HG03342 (cell line): ENCODE measurements around the gene NDEL1.
"Not testable (repeated sequence)": the region's sequence is repeated elsewhere in the genome, so short reads cannot be mapped to it uniquely, and the experiment has no call there.

ENCODE experiments used
- ATAC-seq: cut with Tn5 transposase; IDR thresholded peaks from one replicate; pipeline ENCODE4 v1.9.1; 2021; ENCODE audit warnings: mild to moderate bottlenecking, moderate library complexity; ENCODE audit not compliant: unreplicated experiment

The NDEL1 gene

GRCh38 chr17:8435245-8436168 is at the start of gene NDEL1:
Gene NDEL1, plus strand, starts transcription at chr17:8435884. Its CDS starts 8,388 bp downstream, at chr17:8444272.
- ATAC-seq = peak; percentile 93

DNA sequence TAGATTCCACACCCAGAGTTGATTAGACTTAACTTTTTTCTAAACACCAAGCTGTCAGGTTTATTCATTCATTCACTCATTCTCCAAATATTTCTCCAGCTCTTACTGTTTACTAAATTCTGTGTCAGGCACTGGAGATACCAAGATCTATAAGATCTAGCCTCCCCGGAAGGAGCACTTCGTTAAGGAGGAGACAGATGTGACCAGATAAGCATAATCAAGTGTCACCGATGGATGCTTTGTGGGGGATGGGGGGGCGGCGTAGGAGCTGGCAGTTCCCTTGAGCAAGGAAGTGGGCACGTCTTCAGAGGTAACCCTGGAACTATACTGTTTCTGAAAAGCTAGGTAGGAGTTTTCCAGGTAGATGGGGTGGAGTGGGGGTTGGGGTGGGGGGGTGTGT is 48.8 kb upstream of the NDEL1 start:
- ATAC-seq = no peak

GRCh38 chr17:8387914-8388651 is 47.6 kb upstream of the NDEL1 start:
- no peak for ATAC-seq

GRCh38 chr17:8391711-8392110 is 44.0 kb upstream of the NDEL1 start:
- ATAC-seq = no peak

DNA sequence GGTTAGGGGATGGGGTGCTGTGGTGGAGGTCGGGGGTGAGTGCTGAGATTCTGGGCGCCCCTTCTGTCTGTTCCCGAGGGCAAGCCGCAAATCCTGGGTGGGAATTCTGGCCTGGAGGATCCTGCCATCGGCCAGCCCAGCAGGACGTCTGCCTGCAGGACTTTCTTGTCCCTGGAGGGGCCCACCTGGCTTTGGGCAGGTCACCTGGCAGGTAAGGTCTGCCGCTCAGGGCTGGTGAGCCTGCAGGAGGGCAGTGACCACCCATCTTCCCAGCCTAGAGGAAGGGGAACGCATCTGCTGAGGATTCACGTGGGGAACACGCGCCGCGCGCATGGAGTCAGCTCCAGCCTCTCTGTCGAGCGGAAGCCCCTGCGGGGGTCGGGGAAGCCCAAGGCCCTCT is 43.4 kb upstream of the NDEL1 start:
- no peak for ATAC-seq

DNA sequence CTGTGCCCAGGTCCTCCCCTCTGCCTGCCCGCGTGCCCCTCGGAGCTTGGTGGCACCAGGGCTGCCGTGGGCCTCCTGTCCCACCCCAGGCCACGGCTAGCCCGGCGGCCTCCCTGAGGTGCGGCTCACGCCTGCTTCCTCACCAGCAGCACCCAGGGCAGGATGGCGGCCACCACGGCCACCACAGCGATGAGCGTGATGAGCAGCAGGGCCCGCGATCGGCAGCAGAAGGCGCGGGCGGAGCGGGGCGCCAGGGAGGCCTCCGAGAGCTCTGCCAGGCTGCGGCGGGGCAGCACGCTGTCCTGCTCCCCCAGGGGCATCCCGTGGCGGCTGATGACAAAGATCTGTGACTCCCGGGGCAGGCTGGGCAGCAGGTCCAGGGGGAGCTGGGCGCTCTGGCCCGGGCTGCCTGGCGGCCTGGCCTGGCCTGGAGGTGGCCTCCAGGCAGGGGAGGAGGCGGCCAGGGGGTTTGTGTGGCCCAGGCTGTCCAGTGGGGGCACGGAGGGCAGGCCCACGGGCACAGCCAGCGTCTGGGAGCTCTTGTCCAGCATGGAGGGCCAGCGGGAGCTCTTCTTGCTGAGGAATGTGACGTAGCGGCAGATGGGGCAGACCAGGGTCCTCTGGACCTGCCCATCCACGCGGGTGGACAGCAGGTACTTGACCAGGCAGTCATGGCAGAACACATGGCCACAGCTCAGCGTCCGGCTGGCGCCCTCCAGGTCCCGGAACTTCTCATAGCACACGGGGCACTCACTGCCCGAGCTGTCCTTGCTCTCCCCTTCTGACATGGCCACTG is 42.8 kb upstream of the NDEL1 start:
- ATAC-seq = no peak

DNA sequence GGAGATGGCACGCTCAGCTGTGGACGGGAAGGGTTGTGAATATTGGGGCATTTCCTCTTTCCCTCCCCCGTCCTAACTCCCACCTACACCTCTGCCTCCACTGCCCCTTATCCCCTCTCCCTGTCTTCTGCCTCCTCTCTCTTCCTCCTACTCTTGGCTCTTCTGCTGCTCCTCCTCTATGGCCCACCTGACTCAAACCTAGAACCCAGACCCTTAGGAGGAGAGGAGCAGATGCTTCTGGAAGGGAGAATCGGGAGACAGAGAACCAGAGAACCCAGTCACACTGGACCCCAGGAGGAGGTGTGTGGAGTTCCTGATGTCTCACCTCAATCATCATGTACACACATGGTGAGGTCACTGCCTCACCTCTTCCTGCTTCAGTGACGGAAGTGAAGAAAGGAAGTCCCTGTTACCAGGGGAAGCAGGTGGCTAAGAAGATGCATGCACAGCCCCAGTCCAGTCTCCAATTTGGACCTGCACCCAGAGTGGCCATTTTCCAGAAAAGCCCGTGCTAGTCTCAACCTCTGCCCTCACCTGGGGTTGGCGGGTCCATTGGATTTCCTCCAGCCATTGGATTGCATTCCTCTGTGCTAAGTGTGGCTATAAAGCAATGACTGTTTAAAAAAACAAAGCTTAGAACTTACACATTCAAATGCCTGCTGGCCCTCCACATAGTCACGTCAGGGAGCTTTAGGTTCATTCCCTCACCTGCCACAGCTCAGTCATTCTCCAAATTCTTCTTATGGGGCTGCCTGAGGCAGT is 42.0 kb upstream of the NDEL1 start:
- ATAC-seq = no peak

DNA sequence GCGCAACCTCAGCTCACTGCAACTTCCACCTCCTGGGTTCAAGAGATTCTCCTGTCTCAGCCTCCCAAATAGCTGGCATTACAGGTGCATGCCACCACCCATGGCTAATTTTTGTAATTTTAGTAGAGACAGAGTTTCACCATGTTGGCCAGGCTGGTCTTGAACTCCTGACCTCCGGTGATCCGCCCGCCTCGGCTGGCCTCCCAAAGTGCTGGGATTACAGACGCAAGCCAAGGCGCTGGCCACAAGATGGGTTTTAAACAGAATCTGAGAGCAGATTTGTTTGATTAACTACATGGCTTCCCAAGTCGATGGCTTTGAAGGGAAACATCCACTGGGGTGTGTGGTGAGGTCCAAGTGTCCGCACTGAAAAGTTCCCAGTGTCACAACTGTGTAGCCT is 41.2 kb upstream of the NDEL1 start:
- ATAC-seq = not testable (repeated sequence)

GRCh38 chr17:8397636-8398035 is 38.0 kb upstream of the NDEL1 start, which contains the start of gene RNF222:
Gene RNF222, minus strand, starts transcription at chr17:8397827. Its CDS starts 4,366 bp downstream, at chr17:8393461.
- ATAC-seq = no peak

DNA sequence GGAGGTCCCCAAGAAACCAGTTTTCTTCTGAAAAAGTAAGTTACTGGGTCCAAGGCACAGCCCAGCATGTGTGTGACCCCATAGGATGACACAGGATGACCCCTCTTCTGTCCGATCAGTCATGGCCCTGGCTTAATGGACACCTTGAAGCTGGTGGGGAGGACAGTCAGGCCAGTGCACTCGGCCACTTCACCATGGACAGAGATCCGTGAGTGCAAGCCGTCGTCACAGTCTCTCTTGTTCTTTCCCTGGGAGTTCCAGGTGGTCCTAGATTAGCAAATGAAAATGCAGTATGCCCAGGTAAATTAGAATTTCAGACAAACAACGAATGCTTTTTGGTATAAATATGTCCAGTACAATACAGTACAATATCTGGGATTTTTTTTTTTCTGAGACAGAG is 36.7 kb upstream of the NDEL1 start:
- no peak for ATAC-seq

DNA sequence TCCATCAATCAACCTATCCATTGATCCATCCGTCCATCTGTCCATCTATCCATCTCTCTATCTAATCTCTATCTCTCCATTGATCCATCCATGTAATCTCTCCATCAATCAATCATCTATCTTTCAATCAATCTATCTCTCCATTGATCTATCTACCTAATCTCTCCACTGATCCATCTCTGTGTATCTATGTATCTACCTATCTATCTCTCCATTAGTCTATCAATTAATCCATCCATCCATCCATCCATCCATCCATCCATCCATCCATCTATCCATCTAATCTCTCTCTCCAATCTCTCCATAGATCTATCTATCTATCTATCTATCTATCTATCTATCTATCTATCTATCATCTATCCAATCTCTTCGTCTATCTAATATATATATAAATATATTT is 34.6 kb upstream of the NDEL1 start:
- ATAC-seq = no peak

DNA sequence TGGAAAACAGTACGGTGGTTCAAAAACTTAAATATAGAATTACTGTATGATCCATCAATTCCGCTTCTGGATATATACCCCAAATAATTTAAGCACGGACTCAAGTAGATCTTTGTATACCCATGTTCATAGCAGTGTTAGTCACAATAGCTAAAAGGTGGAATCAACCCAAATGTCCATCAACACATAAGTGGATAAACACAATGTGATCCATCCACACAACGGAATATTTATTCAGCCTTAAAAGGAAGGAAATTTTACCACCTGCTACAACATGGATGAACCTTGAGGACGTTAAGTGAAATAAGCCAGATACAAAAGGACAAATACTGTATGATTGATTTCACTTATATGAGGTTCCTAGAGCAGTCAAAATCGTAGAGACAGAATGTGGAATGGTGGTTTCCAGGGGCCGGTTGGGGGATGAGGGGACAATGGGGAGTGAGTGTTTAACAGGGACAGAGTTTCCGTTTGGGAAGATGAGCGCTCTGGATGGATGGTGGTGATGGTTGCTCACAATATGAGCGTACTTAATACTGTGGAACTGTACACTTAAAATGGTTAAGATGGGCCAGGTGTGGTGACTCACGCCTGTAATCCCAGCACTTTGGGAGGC is 32.7 kb upstream of the NDEL1 start:
- ATAC-seq = no peak

DNA sequence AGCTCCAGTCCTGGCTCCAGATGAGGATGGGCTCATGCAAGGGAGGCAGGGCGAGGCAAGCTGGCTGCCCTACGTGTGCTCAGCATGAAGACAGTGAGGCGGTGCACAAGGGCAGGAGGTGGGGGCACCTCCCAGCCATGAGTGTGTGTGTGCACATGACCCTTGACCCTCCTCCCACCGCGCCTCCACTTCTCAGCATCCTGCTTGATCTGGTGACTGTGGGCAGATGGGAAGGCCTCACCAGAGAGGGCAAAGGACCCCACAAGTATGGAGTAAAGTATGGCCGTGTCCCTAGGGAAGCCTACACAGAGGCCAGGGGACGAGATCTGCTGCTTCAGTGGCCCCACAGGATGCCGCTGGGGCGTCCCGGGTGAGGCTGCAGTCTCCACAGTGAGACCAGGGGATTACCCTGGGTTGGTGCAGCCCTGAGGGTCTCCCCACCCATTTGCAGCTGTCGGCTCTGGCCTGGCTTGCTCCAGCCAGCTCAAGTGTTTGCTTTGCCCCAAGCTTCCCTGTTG is 30.1 kb upstream of the NDEL1 start:
- no peak for ATAC-seq

- no peak for ATAC-seq
Observed at GRCh38 chr17:8406174-8406573, 29.5 kb upstream of the NDEL1 start.

- ATAC-seq = no peak
Observed at GRCh38 chr17:8408371-8408770, 27.3 kb upstream of the NDEL1 start.

GRCh38 chr17:8409966-8410882 is 25.5 kb upstream of the NDEL1 start:
- no peak for ATAC-seq

DNA sequence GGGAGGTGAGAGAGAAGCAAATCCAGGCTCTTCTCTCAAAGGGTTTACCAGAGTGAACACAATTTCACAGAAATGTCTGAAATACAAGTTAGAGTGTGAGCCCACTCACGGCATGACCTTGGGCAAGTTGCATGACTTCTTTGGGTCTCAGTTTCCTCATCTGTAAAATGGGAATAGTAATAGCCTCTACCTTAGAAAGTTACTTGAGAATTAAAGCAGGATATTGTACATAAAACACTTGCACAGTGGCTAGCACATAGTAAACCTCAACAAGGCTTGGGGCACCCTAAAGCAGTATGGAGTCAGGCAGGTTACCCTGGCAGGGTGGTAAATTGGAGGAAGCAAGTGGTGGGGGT is 24.8 kb upstream of the NDEL1 start:
- no peak for ATAC-seq

DNA sequence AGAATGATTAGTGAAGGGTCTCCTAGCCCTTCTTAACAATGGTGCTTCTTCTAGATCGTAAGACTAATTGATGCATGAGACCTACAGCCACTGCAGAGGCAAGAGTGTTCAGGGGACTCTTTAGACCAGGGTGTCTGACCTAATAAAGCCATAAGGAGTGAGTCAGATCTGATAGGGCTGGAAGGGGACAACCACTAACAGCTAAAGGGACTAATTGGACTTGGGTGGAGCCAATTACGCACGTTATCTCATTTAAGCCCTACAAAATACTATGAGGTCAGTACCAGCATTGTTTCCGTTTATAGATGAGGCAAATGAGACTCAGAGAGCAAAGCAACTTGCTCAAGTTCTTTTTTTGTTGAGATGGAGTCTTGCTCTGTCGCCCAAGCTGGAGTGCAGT is 23.6 kb upstream of the NDEL1 start:
- no peak for ATAC-seq

DNA sequence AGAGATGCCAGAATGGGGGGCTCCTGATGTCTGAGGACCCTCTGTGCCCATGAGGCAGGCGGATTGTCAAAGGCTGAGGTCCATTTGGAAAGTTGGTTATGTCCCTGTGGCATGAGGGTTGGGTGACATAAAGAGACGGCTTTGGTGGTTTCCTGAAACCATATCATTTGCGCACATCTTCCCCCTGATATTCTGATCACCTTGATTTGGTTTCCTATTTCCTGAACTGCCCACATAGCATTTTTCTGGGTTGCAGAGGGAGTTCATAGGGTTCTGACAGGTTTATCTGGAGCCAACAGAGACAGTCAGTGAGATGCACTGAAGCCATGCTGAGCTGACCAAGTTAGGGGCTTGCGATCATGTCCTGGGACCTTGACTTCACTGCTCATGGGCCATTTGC is 22.4 kb upstream of the NDEL1 start:
- ATAC-seq = no peak
